Cortex of kidney (tissue), 1 donor: ENCODE measurements around the gene PILRB.

Experiments
- DNase-seq: peaks from one replicate; lab custom pipeline; 2025; lab: John Stamatoyannopoulos, UW

Gene PILRB

GRCh38 chr7:100407285-100408180 is 49.6 kb downstream of the PILRB start:
- DNase-seq, result no peak

GRCh38 chr7:100411101-100411500 is 53.2 kb downstream of the PILRB start:
- no peak for DNase-seq

- no peak for DNase-seq
Observed at GRCh38 chr7:100413346-100413745, 55.4 kb downstream of the PILRB start.

- DNase-seq, result no peak
Observed at GRCh38 chr7:100413889-100414288, 56.0 kb downstream of the PILRB start.

GRCh38 chr7:100415448-100415847 is 57.5 kb downstream of the PILRB start:
- DNase-seq, result no peak
